Inflammatory macrophage treated with lipopolysaccharide for 1 hour (primary cell): Measurements from ENCODE around the gene ANXA6.
"Not testable (repeated sequence)": the region's sequence is repeated elsewhere in the genome, so short reads cannot be mapped to it uniquely, and the experiment has no call there.

ENCODE experiments used
- DNase-seq, 2 donors: peaks; one replicate each; pipeline ENCODE4 v3.0.0-alpha.2; 2020 to 2022

Gene ANXA6

DNA sequence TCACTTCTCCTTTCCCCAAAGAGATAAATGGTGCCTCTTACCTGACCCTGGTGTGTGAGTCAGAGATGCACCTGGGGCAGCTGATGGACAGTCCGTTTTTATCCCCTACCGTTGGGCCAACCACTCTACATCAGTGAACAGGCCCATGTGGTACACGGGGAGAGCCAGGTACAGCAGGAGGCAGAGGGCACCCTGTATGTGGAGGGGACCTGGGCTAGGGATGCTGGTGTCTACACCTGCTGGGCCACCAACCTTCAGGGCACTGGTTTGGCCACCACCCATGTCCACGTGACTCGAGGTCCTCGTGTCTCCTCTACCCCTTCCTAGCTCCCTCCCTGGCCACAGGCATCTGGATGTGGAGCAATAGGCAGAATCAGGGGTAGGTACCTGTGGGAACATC lies 22.7 kb upstream of the ANXA6 start:
- DNase-seq = no peak

DNA sequence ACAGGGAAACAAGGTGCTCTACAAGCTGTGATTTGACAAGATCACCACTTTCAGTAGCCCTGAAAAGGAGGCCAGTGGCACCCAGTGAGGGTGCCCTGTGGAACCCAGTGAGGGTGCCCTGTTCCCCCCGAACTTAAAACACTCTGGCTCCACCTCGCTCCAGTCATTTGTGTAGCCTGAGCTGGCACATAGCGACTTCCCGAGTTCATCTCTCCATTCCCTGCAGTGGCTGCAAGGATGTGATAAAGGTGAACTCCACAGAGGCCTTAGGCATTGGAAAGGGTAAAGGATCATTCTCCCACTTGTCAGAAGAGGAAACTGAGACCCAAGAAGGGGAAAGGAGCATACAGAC lies 21.9 kb upstream of the ANXA6 start:
- DNase-seq = no peak

- DNase-seq = no peak
Observed at GRCh38 chr5:151178777-151179488, 21.4 kb upstream of the ANXA6 start.

GRCh38 chr5:151178372-151178771 lies 20.8 kb upstream of the ANXA6 start:
- no peak for DNase-seq

- not testable (repeated sequence) for DNase-seq
Observed at GRCh38 chr5:151176268-151176667, 18.7 kb upstream of the ANXA6 start.

DNA sequence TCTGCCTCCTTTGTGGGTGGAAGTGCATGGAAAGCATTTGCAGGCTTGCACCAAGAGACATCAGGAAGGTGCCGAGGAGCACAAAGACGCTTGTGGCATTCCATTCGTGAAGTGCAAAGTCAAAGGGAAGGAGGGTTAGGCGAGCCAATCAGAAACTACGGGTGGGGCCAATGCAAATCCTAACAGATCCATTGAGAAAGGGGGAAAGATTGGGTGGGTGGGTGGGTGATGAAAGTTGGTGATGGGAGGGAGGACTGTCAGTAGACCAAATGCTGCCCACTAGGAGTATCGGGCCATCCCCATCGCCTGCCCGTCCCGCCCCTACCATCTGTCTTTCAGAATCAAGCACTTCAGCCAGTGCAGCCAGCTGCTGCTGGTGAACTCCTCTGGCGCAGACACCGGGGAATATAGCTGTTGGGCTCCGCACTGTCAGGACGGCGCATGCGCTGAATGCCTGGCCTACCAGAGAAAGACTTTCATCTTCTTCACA lies 17.1 kb upstream of the ANXA6 start:
- DNase-seq = no peak

DNA sequence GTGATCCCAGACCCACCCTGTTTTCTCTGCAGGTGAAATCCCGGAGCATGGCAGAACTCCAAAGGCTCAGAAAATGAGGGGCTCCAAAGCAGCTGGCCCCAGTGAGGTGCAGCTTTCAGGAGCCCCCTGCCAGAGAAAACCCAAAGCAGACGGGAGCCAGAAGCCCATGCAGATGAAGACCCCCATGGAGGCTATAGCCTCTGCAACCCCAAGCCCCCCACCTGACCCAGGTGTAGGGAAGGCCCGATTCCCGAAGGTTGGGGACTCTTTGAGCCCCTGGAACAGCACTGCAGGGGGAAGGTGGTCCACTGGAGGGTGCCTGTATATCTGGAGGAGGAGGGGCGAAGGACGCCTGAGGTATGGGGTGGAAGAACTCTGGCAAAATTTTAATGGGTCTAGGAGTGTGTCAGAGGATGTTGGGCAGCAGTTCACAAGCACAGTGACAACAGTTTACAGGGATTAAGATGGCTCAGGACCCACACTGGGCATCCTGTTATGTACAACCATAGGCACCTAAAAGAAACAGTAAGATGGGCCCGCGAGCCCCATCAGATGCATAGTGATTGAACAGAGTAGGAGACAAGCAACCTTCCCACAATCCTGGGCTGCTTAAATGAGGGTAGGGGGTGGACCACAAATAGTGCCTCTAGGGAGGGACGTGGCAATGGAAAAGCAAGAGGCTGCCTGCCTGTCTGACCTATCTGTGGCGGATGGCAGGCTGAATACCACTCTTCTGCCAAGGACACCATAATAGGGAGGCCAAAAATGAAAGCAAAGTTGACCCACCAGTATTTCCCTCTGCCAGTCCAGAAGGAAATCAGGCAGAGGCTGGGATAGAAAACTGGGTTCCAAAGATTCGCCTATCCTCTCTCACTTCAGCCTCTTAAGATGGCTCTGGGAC lies 16.4 kb upstream of the ANXA6 start:
- no peak for DNase-seq

GRCh38 chr5:151171529-151171928 lies 13.9 kb upstream of the ANXA6 start:
- DNase-seq = peak; percentile 43 to 55

DNA sequence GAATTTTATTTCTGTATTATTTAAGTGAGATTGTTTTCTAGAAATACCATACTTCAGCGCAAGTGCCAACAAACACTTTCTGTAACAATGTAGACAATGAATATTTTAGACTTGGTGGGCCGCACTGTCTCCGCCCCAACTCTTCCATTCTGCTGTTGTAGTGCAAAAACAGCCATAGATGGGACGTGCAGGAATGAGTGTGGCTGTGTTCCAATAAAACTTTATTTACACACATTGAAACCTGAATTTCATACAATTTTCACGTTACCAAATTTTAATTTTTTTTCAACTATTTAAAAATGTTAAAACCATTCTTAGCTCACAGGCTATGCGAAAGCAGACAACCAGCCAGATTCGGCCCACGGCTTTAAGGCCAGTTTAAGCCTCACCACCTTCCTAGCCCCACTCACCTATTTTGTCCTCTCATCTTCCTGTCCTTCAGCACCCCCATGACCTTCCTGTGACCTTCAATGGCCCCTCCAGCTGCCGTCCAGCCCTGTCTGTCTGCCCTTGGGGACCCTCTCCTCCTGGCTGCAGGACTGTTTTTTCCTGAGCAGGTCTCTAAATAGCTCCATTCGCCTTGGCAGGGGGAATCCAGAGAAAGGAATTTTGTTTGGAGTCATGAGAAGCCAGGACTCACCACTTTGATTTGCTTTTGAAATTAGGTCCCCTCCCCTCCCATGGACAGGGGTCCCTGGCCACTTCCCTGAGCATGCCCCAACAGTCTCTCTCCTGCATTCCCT lies 11.2 kb upstream of the ANXA6 start:
- DNase-seq = no peak

DNA sequence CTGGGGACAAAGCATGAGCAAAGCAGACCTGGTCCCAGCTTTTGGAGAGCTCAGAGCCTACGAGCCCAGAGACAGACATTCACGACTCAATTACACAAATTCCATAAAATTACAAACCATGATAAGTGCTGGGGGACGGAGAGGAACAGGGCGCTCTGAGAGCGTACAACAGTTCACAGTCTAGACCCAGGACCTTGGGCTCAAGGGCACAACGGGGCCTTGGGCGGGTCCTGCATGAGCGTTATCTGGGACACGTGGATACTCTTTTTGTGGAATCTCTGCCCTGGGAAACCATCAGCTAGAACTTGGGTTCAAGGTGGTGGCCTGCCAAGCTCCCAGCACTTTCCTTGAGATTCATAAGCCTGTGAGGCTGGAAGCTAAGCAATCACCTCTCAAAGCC lies 9.4 kb upstream of the ANXA6 start:
- no peak for DNase-seq

DNA sequence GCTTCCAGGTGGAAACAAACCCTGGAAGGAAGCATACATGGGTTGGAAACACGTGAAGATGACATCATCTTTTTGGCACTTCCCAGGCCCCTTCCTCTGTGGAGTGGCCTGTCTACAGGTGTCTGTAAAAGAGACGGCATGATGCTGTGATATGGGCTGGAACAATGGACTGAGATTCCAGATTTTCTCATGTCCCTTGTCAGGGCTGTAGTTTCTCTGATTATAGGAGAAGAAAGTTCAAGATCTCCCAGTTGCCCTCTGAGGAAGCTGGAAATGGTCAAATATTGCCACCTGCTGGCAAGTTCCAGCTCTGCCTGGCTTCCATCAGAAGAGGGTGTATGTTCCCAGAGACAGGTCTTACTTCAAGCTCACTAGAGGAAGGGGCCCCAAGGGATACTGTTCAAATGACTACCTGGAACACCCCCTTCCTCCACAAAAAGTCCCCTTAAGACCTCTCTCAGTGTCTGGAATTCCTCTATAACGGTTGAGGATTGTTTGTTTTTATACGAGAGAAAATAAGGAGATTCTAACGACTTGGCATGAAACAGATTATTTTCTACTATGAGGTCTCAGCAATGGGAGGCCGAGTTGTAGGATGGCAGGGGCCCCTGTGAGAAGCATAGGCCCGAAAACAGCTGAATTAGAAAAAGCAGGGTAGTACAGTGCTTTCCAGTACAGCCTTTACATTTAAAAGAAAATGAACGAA lies 7.3 kb upstream of the ANXA6 start:
- peak; percentile 62 to 94 for DNase-seq

DNA sequence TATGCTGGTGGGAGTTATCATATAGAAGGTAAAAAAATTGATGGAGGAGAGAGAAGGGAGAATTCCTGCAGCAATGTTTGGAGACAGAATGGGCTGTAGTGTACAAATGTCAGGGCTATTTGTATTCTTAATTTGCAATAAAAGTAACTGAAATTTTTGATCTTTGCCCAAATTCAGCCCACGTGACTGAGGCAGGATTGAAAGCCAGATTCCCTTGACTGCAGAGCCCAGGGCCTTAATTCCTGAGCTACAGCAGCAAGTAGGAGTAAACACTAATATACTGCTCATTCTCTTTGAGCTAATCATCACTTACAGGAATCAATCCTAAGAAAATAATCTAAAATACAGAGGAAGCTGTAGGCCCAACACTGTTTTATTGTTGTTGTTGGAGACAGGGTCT lies 5.2 kb upstream of the ANXA6 start:
- no peak for DNase-seq

DNA sequence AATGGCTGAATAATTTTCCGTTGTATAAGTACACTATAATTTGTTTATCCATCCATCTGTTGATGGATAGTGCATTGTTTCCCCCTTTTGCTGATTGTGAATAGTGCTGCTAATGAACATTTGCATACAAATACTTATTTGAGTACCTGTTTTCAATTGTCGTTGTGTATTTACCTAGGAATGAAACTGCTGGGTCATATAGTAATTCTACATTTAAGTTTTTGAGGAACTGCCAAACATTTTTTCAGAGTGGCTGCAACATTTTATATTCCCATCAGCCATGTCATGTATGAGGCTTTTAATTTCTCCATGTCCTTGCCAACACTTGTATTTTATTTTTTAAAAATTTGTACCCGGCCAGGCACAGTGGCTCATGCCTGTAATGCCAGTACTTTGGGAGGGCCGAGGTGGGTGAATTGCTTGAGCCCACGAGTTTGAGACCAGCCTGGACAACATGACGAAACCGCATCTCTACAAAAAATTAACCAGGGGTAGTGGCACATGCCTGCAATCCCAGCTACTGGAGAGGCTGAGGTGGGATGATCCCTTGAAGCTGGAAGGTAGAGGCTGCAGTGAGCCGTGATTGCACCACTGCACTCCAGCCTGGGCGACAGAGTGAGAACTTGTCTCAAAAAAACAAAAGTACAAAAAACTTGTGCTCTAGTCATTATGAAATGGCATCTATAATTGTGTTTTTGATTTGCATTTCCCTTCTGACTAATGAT lies 2.2 kb upstream of the ANXA6 start:
- no peak for DNase-seq

GRCh38 chr5:151158287-151158661 lies 695 bp upstream of the ANXA6 start:
- no peak for DNase-seq

- no peak for DNase-seq
Observed at GRCh38 chr5:151156507-151157420, 815 bp downstream of the ANXA6 start.

DNA sequence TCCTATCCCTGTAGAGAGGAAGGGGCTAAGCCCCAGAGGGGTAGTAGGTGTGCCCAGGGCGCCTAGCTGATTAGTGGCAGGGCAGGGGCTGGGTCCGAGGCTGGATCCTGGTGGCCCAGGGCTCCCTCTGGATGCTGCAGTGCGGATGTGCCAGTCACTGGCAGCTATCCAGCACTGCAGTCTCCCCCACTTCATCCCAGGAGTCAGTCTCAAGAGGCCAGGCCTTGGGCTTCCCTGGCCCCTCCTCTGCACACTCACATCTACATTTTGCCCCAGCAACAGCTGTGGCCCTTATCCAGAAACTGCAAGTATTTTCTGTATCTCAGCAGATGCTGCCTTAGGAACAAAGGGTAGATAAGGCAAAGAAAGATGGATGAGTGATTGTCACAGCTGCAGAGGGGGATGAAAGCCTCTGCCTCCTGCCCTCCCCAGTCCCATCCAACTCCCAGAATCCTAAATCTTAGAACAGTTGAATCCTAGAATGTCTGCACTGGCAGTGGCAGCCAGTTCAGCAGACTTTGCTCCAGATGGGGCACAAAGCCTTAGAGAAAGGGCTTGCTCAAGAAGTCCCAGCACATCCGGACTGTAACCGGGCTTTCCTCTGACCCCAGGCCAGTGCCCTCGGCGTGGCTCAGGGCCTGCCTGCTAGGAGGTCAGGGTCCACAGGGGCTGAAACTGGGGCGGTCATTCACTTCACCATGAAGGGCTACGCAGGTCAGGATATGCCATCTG lies 1.6 kb downstream of the ANXA6 start:
- no peak for DNase-seq

- DNase-seq = peak; percentile 28 to 47
Observed at GRCh38 chr5:151154931-151155774, 2.4 kb downstream of the ANXA6 start.

- DNase-seq = no peak
Observed at GRCh38 chr5:151153766-151154272, 3.8 kb downstream of the ANXA6 start.

- no peak for DNase-seq
Observed at GRCh38 chr5:151153300-151153699, 4.3 kb downstream of the ANXA6 start.
